ENCODE data around the gene LHFPL3. TPM values are rescaled to one million over a fixed set of nuclear protein-coding genes. Genes with fewer than 3 reads are reported as not detected.

Gene LHFPL3
- total and polyA plus RNA-seq, 2 donors (not counting 1 experiment from before 2014, with no cell fraction given): not detected

DNA sequence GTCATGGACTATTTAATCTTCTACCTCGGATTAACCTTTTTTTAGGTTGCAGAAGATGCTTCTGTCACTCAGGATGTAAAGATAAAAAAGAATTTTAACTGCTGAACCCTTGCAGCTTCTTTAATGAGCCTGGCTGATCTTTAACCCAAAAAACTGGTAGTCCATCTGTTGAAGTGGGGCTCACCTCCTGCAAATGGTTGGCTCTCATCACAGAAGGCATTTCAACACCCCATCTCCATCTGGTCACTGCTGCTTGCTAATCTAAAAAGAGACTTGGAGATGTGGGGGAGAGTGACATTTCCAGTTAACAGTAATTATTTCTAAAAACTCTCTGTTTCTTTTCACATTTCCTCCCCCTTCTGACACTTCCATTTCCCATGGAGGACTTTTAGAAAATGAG lies 208.6 kb downstream of the LHFPL3 start:
- Histone ChIP-seq H4K20me1 (ENCODE audit: control insufficient read depth, extremely low read depth, insufficient read depth, low read length) (no peaks in the 10 kb centered on the region), H3K27me3 (ENCODE audit: control insufficient read depth, insufficient read depth, low read length) (no peaks in the 10 kb centered on the region)

DNA sequence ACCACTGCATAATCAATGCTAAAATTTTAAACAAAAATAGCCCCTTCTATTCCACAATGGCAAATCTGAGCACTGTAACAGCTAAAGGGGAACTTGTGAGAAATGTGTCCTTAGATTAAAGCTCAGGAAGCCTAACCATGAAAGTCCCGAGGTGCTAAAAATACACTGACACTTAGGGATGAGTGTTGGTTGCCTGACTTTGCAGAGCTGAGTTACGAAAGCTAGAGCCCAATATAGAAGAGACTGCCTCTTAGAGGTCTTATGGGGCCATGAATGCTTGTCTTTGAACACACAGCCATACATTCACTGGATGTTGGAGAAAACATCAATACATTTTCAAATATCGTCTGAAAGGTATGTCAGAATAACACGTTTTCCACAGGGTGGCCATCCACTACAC lies 209.7 kb downstream of the LHFPL3 start:
- Histone ChIP-seq H3K27me3 (ENCODE audit: control insufficient read depth, insufficient read depth, low read length) (no peaks in the 10 kb centered on the region), H3K9ac (ENCODE audit: insufficient read depth, low read length) (no peak overlapping the region), H3K27ac (ENCODE audit: insufficient read depth, low read length) (no peak overlapping the region), H3K79me2 (ENCODE audit: control insufficient read depth, insufficient read depth, low read length) (no peaks in the 10 kb centered on the region), H4K20me1 (ENCODE audit: control insufficient read depth, extremely low read depth, insufficient read depth, low read length) (no peaks in the 10 kb centered on the region), H2AFZ (ENCODE audit: low read length) (no peak overlapping the region), H3K9me3 (ENCODE audit: control insufficient read depth, insufficient read depth, low read depth, low read length) (no peaks in the 10 kb centered on the region), H3K36me3 (ENCODE audit: control insufficient read depth, insufficient read depth, low read length) (no peaks in the 10 kb centered on the region), H3K4me1 (ENCODE audit: control insufficient read depth, extremely low read depth, insufficient read depth, low read length) (no peaks in the 10 kb centered on the region), H3K4me2 (ENCODE audit: extremely low read depth, insufficient read depth, low read length) (no peak overlapping the region), H3K4me3 (replicated peaks in 1 of 4; ENCODE audit: control extremely low read depth in 1 of 4, insufficient read depth in 1 of 4, low read depth in 3 of 4, low read length in 4 of 4) (no peak overlapping the region)
- no peak for DNase-seq (ENCODE audit: low read depth in 2 of 2)
- no peak for TF ChIP-seq EZH2 (IDR thresholded peaks at IDR 0.05; ENCODE audit: low read length, missing control alignments)
- TF ChIP-seq, protein P1, sequence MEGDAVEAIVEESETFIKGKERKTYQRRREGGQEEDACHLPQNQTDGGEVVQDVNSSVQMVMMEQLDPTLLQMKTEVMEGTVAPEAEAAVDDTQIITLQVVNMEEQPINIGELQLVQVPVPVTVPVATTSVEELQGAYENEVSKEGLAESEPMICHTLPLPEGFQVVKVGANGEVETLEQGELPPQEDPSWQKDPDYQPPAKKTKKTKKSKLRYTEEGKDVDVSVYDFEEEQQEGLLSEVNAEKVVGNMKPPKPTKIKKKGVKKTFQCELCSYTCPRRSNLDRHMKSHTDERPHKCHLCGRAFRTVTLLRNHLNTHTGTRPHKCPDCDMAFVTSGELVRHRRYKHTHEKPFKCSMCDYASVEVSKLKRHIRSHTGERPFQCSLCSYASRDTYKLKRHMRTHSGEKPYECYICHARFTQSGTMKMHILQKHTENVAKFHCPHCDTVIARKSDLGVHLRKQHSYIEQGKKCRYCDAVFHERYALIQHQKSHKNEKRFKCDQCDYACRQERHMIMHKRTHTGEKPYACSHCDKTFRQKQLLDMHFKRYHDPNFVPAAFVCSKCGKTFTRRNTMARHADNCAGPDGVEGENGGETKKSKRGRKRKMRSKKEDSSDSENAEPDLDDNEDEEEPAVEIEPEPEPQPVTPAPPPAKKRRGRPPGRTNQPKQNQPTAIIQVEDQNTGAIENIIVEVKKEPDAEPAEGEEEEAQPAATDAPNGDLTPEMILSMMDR (conservative IDR thresholded peaks at IDR 0.05 in 1 of 2, IDR thresholded peaks at IDR 0.05 in 1 of 2; ENCODE audit: low read depth in 1 of 2, low read length in 2 of 2): no peak

More for the DNA sequence above, 208.6 kb downstream of the LHFPL3 start:
- Histone ChIP-seq H3K9ac (ENCODE audit: insufficient read depth, low read length) (no peak overlapping the region), H3K9me3 (ENCODE audit: control insufficient read depth, insufficient read depth, low read depth, low read length) (no peaks in the 10 kb centered on the region), H3K27ac (ENCODE audit: insufficient read depth, low read length) (no peak overlapping the region), H3K4me2 (ENCODE audit: extremely low read depth, insufficient read depth, low read length) (no peak overlapping the region), H3K36me3 (ENCODE audit: control insufficient read depth, insufficient read depth, low read length) (no peaks in the 10 kb centered on the region), H3K79me2 (ENCODE audit: control insufficient read depth, insufficient read depth, low read length) (no peaks in the 10 kb centered on the region), H2AFZ (ENCODE audit: low read length) (no peak overlapping the region), H3K4me1 (ENCODE audit: control insufficient read depth, extremely low read depth, insufficient read depth, low read length) (no peaks in the 10 kb centered on the region), H3K4me3 (replicated peaks in 1 of 4; ENCODE audit: control extremely low read depth in 1 of 4, insufficient read depth in 1 of 4, low read depth in 3 of 4, low read length in 4 of 4) (no peak overlapping the region)
- no peak for DNase-seq (ENCODE audit: low read depth in 2 of 2)
- no peak for TF ChIP-seq EZH2 (IDR thresholded peaks at IDR 0.05; ENCODE audit: low read length, missing control alignments)
- TF ChIP-seq, protein P1 (conservative IDR thresholded peaks at IDR 0.05 in 1 of 2, IDR thresholded peaks at IDR 0.05 in 1 of 2; ENCODE audit: low read depth in 1 of 2, low read length in 2 of 2): no peak

DNA sequence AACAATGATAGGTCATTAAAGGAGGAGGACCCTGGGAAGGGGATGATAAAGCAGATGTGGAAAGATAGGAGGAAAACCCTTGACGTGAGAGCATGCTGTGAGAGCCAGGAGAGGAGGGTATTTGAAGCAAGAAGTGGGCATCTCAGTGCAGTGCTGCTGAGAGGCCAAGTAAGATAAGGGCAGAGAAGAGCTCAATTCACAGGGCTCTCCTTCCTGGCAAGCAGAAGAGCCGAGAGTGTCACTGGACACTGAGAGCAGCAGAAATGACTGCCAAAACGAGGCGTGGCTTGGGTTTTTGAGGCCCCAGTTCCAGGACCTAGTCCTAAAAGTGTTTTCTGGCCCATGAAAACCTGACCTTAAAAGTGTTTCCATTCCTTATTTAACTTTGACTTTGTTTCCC lies 213.5 kb downstream of the LHFPL3 start:
- Histone ChIP-seq H3K27me3 (ENCODE audit: control insufficient read depth, insufficient read depth, low read length) (no peaks in the 10 kb centered on the region), H3K9ac (ENCODE audit: insufficient read depth, low read length) (no peak overlapping the region), H3K27ac (ENCODE audit: insufficient read depth, low read length) (no peak overlapping the region), H3K79me2 (ENCODE audit: control insufficient read depth, insufficient read depth, low read length) (no peaks in the 10 kb centered on the region), H3K4me1 (ENCODE audit: control insufficient read depth, extremely low read depth, insufficient read depth, low read length) (no peaks in the 10 kb centered on the region), H4K20me1 (ENCODE audit: control insufficient read depth, extremely low read depth, insufficient read depth, low read length) (no peaks in the 10 kb centered on the region), H3K4me3 (replicated peaks in 1 of 4; ENCODE audit: control extremely low read depth in 1 of 4, insufficient read depth in 1 of 4, low read depth in 3 of 4, low read length in 4 of 4) (no peak overlapping the region), H3K9me3 (ENCODE audit: control insufficient read depth, insufficient read depth, low read depth, low read length) (no peaks in the 10 kb centered on the region), H2AFZ (ENCODE audit: low read length) (no peak overlapping the region), H3K4me2 (ENCODE audit: extremely low read depth, insufficient read depth, low read length) (no peak overlapping the region), H3K36me3 (ENCODE audit: control insufficient read depth, insufficient read depth, low read length) (no peaks in the 10 kb centered on the region)
- TF ChIP-seq EZH2 (IDR thresholded peaks at IDR 0.05; ENCODE audit: low read length, missing control alignments): no peak
- DNase-seq (ENCODE audit: low read depth in 2 of 2): no peak

Data from fibroblast of lung (primary cell).